Right atrium auricular region (tissue), 2 donors: Measurements from ENCODE around the gene SMAD2. TPM values are rescaled to one million over a fixed set of nuclear protein-coding genes. Genes with fewer than 3 reads are reported as not detected.

ENCODE experiments used
- DNase-seq: peaks from one replicate; pipeline ENCODE4 v3.0.0-alpha.2; 2019; ENCODE audit warnings: low spot score
- H3K27ac ChIP-seq, 2 donors: fragments of 200-600 bp; sonication (generic); 1 replicate in 1 of 2; 2 replicates in 1 of 2; pipeline ENCODE4 v1.5.1; 2016 to 2019
- H3K27me3 ChIP-seq, 2 donors: fragments of 200-600 bp; sonication (generic); one replicate each; pipeline versions ENCODE4 v1.5.1 to v1.6.0; 2017 to 2019
- H3K36me3 ChIP-seq: fragments of 200-600 bp; sonication (generic); one replicate; pipeline ENCODE4 v1.5.1; 2016
- H3K4me1 ChIP-seq, 2 donors: fragments of 200-600 bp; sonication (generic); one replicate each; pipeline versions ENCODE4 v1.5.1 to v1.6.0; 2017 to 2019
- H3K4me3 ChIP-seq, 2 donors: fragments of 200-600 bp; sonication (generic); 1 replicate in 1 of 2; 2 replicates in 1 of 2; pipeline ENCODE4 v1.5.1; 2017 to 2019; ENCODE audit warnings: mild to moderate bottlenecking in 1 of 2, moderate library complexity in 1 of 2
- H3K9me3 ChIP-seq, 2 donors: fragments of 200-600 bp; sonication (generic); one replicate each; pipeline ENCODE4 v1.5.1; 2019
- total RNA-seq, 2 donors: library from RNA; depleted of rRNA; stranded (reverse); fragments of >200 nt; gene quantifications; one replicate each; pipeline ENCODE4 v1.1.0, GENCODE V29; 2016
- TF ChIP-seq, protein P1 (sequence below), 2 donors: fragments of 200-600 bp; sonication (generic); IDR thresholded peaks; one replicate each; pipeline ENCODE4 v1.5.1; 2019; ENCODE audit warnings: antibody characterized with exemption in 2 of 2

SMAD2 gene
- total RNA-seq, 2 donors from 2014 or later = 54.8 to 81.1 TPM

DNA sequence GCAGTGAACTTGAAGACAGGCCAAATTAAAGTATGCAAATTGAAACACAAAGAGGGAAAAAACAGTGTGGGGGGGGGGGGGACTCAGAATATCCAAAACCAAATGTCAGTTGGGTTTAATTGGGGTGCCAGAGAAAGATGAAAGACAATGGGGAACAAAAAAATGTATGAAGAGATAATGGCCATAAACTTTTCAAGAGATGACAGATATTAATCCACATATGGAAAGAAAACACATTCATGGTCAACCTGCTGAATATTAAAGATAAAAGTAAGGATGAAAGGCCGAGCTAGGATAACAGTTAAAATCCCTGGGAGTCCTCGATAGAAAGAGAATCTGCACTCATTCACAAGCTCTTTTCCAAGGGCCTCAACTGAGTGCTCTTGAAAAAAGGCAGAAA, 26.6 kb downstream of the SMAD2 start:
- no peak overlapping the region for H3K27ac ChIP-seq
- TF ChIP-seq, protein P1, sequence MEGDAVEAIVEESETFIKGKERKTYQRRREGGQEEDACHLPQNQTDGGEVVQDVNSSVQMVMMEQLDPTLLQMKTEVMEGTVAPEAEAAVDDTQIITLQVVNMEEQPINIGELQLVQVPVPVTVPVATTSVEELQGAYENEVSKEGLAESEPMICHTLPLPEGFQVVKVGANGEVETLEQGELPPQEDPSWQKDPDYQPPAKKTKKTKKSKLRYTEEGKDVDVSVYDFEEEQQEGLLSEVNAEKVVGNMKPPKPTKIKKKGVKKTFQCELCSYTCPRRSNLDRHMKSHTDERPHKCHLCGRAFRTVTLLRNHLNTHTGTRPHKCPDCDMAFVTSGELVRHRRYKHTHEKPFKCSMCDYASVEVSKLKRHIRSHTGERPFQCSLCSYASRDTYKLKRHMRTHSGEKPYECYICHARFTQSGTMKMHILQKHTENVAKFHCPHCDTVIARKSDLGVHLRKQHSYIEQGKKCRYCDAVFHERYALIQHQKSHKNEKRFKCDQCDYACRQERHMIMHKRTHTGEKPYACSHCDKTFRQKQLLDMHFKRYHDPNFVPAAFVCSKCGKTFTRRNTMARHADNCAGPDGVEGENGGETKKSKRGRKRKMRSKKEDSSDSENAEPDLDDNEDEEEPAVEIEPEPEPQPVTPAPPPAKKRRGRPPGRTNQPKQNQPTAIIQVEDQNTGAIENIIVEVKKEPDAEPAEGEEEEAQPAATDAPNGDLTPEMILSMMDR (IDR thresholded peaks at IDR 0.05) = no peak
- H3K36me3 ChIP-seq = no peaks in the 10 kb centered on the region
- H3K27me3 ChIP-seq = no peaks in the 10 kb centered on the region
- peaks cover 0 to 6% of the 10 kb centered on the region in 2 donors for H3K9me3 ChIP-seq
- H3K4me1 ChIP-seq = peaks cover 0 to 11% of the 10 kb centered on the region in 2 donors
- no peak for DNase-seq
- no peak overlapping the region for H3K4me3 ChIP-seq

DNA sequence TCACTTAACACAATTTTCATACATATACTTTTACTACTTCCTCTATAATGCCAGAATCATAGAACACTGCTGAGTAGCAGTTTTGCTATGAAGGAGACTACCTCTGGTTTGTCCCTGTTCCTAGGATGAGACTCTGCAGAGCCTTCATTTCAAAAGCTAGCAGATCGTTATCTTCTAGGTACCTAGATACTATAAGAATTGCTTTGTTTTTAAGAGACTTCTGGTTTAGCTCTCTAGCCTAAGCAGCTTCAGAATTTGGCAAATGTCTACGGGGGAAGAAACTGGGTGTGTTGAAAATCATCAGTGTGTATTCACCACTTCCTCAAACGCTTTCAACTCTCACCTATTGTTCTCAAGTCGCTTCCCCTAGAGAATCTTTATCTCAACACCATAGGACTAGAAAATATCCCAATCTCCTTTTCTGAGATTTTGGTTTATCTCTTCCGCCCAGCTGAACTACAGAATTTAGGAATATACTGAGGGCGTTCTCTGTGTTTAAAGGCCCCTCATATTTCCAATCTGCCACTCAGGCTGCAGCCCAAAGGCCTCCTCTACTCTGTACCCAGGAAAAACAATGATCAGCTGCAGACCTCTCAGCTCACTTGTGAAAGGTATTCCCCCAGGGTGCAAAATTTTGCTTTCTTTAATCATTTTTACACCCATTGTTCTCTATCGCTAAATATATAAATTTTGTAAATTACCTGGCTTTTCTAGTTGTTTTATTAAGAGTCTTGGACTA, 28.7 kb downstream of the SMAD2 start:
- peaks cover 0 to 17% of the 10 kb centered on the region in 2 donors for H3K4me1 ChIP-seq
- H3K36me3 ChIP-seq = no peaks in the 10 kb centered on the region
- no peaks in the 10 kb centered on the region for H3K27me3 ChIP-seq
- H3K4me3 ChIP-seq = no peak overlapping the region
- peaks cover 0 to 6% of the 10 kb centered on the region in 2 donors for H3K9me3 ChIP-seq
- no peak for DNase-seq
- no peak overlapping the region for H3K27ac ChIP-seq
- TF ChIP-seq, protein P1 (IDR thresholded peaks at IDR 0.05) = no peak

- H3K27me3 ChIP-seq = no peaks in the 10 kb centered on the region
- H3K27ac ChIP-seq = no peak overlapping the region
- no peak for DNase-seq
- TF ChIP-seq, protein P1 (IDR thresholded peaks at IDR 0.05) = no peak
- H3K36me3 ChIP-seq = no peaks in the 10 kb centered on the region
- H3K9me3 ChIP-seq = peaks cover 0 to 6% of the 10 kb centered on the region in 2 donors
- no peak overlapping the region for H3K4me3 ChIP-seq
- peaks cover 0 to 25% of the 10 kb centered on the region in 2 donors for H3K4me1 ChIP-seq
Observed at GRCh38 chr18:47899107-47899840, 31.2 kb downstream of the SMAD2 start.

DNA sequence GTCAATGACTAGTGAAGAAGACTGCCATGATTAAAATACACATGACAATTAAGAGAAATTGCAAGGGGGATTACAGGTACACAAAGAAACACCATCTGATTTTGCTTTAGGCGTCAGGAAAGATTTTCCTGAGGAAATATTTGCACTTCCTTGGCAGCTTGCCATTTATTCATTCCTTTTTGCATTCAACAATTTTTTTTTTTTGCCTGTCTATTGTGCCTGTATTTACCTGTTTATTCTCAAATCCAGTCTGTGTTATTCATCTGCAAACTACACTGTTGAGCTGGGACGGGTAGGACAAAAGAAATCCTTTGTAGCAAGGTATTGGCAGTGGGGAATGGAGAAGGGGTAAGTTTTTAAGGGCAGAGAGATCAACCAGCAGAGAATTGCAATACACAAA, 31.8 kb downstream of the SMAD2 start:
- H3K36me3 ChIP-seq = no peaks in the 10 kb centered on the region

GRCh38 chr18:47898055-47898454, 32.4 kb downstream of the SMAD2 start:
- TF ChIP-seq, protein P1 (IDR thresholded peaks at IDR 0.05) = no peak
- peaks cover 0 to 31% of the 10 kb centered on the region in 2 donors for H3K4me1 ChIP-seq
- DNase-seq = no peak
- H3K4me3 ChIP-seq = no peak overlapping the region
- peaks cover 0 to 6% of the 10 kb centered on the region in 2 donors for H3K9me3 ChIP-seq
- no peaks in the 10 kb centered on the region for H3K36me3 ChIP-seq
- no peak overlapping the region for H3K27ac ChIP-seq
- no peaks in the 10 kb centered on the region for H3K27me3 ChIP-seq

More for the DNA sequence above, 31.8 kb downstream of the SMAD2 start:
- H3K27ac ChIP-seq = no peak overlapping the region
- no peak for DNase-seq
- H3K9me3 ChIP-seq = peaks cover 0 to 6% of the 10 kb centered on the region in 2 donors
- H3K4me3 ChIP-seq = no peak overlapping the region
- H3K27me3 ChIP-seq = no peaks in the 10 kb centered on the region
- TF ChIP-seq, protein P1 (IDR thresholded peaks at IDR 0.05) = no peak
- peaks cover 0 to 31% of the 10 kb centered on the region in 2 donors for H3K4me1 ChIP-seq
